ENCODE data around the gene WTAP.
"Not testable (repeated sequence)": the region's sequence is repeated elsewhere in the genome, so short reads cannot be mapped to it uniquely, and the experiment has no call there.

Gene WTAP

DNA sequence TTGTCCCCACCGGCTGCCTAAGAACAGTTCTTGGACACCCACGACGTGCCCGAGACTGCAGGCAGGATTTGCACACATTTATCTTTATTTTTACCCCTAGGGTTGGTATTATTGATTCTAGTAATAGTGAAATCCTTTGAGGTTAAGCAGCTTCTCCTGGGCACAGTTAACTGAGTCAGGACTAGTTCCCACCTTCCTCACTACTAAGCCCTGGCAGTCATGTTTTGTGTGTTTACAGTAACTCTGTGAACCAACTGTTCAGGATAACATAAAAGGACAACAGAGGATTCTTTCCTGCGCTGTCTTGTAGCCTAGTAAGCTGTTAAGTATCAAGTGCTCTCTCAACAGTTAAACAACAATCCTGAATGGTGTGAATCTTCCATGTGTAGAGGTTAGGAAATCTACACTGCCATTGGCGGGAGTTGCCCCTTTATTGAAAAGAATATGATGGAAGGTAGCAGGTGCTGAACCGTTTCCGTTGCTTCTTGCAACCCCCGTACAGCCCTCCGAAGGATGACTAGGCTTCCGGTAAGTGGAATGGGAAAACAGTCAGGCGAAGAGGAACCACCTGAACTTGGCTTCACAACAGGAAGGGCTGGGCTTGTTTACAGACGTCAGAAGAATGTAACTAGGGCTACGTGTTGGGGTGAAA, 33.3 kb upstream of the WTAP start:
- DNase-seq: no peak

DNA sequence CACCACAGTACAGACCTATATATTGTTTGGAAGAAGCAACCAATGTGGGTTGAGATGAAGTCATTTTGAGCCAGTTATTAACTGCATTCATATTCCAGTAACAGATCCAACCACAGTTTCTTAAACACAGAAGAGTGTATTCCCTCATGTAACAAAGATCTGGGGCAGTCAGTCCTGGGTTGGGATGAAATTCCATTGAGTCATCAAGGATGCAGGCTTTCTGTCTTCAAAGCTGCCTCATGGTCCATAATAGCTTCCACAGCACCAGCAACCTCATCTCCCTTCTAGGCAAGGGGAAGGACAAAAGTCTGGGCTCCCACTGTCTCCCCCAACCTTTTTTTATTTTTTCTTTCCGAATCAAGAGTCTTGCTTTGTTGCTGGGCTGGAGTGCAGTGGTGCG, 31.3 kb upstream of the WTAP start:
- no peak for DNase-seq

DNA sequence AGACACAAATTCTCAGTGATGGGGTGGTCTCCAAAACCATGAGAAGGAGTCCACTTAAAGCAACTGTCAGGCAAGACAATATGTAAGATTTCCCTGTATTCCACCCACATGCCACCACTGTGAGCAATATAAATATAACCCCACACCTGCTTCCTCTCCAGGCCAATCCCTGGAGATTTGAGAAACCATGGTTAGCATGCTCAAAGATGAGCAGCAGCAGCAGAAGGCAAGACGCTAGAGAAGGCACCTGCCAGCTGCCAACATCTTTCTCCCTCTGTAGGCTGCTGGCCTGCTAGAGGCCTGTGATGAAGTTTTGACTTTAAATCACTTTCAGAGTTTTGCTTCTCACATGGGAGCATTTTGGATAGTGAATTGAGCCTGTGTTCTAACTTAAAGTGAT, 26.3 kb upstream of the WTAP start:
- DNase-seq: no peak

DNA sequence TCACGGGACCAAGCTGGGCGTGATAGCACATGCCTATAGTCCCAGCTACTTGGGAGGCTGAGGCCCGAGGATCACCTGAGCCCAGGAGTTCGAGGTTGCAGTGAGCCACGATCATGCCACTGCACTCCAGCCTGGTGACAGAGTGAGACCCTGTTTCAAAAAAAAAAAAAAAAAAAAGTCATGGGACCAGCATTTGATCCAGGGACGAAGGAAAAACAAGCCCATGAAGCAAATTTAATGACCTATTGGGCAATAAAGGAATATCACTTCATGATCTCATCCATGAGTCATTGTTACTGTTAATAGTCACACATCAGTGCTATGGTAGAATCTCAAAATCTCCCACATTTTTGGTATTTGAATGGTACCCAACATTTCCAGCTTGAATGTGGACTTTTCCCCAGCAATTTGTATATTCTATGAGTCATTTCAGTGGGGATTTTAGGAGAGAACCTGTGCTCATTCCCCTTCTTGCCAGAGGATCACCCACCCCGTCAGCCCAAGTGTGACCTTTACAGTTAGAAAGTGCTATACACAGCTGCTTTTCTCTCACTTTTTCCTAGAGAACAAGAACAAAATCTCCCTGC, 25.8 kb upstream of the WTAP start:
- no peak for DNase-seq

DNA sequence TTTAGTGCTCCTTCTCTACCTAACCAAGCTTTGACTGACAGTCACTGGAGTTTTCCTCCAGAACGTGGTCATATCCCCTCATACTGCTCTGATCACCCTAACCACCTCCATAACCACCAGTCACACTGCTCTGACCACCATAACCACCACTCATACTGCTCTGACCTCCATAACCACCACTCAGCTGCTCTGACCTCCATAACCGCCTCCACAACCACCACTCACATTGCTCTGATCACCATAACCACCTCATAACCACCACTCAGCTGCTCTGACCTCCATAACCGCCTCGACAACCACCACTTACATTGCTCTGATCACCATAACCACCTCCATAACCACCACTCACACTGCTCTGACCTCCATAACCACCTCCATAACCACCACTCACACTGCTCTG, 16.7 kb upstream of the WTAP start:
- DNase-seq: not testable (repeated sequence)

DNA sequence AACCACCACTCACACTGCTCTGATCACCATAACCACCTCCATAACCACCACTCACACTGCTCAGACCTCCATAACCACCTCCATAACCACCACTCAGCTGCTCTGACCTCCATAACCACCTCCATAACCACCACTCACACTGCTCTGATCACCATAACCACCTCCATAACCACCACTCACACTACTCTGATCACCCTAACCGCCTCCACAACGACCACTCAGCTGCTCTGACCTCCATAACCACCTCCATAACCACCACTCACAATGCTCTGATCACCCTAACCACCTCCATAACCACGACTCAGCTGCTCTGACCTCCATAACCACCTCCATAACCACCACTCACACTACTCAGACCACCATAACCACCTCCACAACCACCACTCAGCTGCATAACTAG, 14.9 kb upstream of the WTAP start:
- not testable (repeated sequence) for DNase-seq

DNA sequence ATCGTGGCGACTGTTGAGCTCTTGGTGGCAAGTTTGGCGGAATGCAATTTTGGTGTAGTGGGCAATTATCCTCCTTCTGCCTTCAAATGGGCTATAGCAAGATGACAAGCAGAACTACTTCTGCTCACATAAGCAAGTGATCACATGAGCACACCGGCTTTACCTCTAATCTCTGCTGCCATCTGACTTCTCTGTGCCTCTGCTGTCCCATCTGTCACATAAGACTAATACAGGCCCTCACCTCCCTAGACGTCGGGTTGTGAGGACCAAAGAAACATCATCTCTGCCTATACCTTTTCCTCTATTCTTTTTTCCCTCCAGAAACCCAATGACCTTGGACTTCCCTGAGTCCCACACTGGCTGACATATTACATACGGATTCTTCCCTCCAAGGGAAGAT, 13.3 kb upstream of the WTAP start:
- no peak for DNase-seq

DNA sequence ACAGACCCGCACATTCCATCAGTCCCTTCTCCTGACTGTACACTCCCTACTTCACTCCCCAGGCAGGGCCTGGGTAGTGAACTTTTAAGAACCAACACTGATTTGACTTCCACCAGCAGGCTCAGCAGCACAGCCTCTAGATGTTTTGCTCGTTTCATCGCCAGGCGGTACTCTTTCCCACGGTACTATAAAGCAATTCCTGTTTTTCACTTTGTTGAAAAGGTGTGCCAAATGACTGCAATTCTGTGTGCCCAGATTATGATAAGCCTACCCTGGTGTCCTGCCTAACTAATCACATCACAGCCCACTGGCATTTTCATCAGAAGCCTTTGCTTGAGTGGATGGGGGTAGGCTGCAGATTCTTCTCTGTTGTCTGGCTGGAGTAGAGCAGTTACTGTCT, 12.9 kb upstream of the WTAP start:
- no peak for DNase-seq

DNA sequence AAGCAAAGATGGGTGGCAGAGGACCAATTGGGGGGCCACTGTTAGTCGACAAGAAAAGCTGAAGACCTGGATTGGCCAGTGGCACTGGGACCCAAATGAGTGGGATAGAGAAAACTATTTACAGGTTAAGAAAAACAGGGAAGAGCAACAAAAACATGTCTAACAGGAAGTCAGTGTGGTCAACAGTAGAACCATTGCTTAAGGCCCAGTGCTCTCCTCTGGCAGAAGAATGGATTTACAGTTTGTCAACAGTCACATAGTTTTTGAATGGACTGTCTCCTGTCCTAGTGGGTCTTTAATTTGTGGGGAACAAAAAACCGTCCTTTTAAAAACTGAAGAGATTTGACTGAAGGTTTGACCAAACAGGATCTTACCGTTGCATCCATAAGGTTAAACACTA, 12.1 kb upstream of the WTAP start:
- DNase-seq: no peak

DNA sequence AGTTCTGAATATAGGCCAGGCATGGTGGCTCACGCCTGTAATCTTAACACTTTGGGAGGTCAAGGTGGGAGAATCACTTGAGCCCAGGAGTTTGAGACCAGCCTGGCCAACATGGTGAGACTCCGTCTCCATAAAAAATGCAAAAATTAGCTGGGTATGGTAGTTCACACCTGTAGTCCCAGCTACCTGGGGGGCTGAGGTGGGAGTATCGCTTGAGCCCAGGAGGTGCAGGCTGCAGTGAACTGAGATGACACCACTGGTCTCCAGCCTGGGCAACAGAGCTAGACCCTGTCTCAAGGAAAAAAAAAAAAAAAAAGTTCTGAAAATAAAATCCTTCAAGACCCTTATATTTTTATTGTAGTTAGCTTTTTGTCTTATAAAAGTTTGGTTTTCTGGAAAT, 11.7 kb upstream of the WTAP start:
- no peak for DNase-seq

DNA sequence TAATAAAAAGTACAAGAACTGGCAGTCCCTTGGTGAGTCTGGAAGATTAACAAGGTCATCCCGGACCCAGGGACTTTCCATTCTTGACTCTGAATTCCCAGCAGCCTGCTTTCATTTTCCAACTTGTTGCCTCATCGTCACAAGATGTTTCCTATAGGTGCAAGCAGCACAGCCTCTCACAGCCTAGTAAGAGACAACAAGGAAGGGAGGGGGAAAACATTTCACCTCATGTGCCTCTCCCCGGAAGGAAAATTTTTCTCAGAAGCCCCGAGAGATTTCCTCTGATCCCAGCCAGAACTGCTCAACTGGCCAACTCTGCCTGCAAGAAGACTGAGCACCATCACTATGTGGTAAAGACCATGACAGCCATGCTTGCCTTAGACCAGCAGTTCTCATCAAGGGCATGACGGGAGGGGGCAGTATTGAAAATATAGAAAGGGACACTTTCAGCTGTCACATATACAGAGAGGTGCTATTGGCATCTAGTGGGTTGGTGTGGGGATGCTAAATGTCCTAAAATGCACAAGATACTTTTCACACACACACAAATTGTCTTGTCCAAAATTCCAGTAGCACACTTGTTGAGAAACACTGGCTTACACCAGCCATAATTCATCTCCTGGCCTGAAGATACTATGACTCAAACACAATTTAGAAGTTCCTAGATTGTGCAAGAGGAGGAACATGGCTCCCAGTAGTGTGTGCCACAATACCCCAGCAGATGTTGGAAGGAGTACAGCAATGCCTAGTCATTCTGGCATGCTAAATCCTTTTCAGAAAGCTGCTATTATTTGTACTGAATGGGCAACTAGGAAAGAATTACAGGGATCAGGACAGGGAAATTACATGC, 10.8 kb upstream of the WTAP start:
- DNase-seq: no peak

DNA sequence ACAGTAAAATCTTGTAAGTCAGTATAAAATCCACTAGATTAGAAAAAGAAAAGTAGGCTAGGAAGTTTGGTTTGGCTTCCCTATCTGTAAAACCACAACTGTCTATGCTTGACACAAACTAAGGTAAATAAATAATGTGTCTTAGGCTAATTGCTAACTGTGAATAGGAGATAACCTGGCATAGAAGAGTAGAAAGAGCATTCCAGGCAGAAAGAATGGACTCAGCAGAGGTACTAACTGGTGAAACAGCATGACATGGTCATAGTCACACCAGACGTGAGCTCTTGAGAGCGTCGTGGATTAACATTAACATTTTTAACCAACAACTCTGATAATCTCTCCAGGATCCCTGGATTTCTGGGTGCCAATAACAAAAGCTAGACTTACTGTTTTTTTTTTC, 8.7 kb upstream of the WTAP start:
- DNase-seq: no peak

DNA sequence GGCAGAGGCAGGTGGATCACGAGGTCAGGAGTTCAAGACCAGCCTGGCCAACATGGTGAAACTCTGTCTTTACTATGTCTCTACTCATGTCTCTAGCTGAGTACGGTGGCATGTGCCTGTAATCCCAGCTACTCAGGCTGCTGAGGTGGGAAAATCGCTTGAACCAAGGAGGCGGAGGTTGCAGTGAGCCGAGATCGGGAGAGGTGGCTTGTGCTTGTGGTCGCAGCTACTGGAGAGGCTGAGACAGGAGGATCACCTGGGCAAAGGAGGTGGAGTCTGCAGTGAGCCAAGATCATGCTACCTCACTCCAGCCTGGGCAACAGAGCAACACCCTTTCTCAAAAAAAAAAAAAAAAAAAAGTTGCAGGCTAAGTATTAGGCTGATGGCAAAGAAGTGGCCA, 8.0 kb upstream of the WTAP start:
- DNase-seq: no peak

DNA sequence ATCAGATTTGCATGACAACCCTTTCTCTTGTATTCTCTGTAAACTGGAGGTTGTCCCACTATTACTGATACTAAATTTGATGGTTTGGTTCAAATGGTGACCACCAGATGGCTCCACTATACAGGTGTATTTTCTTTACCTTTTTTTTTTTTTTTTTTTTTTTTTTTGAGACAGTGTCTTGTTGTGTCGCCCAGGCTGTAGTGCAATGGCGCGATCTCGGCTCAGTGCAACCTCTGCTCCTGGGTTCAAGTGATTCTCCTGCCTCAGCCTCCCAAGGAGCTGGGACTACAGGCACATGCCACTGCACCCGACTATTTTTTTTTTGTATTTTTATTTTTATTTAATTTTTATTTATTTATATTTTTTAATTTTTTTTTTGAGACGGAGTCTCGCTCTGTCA, 6.6 kb upstream of the WTAP start:
- no peak for DNase-seq

DNA sequence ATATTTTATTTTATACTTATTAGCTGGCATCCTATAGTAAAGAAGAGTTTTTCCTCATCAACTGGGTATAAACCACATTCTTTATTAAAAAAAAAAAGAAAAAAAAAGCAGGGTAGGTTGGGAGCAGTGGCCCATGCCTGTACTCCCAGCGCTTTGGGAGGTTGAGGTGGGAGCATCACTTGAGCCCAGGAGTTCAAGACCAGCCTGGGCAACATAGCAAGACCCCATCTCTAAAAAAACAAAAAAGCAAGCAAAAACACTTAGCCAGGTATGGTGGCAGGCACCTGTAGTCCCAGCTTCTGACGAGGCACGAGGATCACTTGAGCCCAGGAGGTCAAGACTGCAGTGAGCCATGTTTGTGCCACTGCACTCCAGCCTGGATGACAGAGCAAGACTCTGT, 5.3 kb upstream of the WTAP start:
- DNase-seq: not testable (repeated sequence)

DNA sequence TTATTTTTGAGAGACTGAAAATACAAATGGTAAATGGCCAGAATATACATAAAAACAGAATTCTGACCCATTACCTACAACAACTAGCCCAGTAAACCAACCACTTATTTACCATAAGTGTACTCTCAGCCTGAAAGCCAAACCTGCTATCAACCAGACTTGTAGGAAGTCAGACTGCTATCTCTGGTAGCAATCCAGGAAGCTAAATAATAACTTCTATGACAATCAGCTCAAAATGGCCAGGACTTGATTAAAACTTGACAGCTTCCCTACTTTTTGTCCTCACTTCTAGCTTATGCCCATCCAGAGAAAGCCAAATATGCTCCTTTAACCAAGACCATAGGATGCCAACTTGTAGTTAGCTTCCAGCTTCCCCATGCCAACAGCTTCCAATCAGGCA, 4.7 kb upstream of the WTAP start:
- no peak for DNase-seq

DNA sequence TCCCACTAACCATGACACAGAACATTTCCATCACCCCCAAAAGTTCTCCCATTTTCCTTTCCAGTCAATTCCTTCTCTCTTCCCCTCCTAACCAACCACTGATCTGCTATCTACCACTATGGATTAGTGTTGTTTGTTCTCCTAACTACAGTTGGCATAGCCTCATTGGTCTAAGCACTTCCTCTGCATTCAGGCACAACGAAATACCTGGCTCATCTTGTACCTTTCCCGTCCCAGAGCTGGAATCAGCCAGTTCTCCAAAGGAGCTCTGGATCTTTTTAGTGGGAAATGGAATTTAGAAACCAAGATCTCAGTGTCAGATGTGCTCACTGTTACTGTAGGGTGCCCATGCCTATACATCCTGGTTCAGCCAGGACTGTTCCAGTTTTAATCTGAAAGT, 4.0 kb upstream of the WTAP start:
- DNase-seq: no peak

DNA sequence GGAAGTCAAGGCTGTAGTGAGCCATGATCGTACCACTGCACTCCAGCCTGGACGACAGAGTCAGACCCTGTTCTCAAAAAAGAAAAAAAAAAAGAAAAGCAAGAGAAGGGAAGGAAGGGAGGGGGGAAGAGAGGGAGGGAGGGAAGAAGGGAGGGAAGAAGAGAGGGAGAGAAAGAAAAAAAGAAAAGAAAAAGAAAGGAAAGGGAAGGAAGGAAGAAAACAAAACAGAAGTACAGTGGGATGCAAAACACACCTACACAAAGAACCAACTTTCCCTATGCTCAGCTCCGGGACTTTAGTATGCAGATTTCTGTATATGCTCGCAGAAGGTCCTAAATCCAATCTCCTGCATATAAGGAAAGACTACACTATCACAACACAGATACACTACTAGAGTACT, 2.5 kb upstream of the WTAP start:
- DNase-seq: no peak

DNA sequence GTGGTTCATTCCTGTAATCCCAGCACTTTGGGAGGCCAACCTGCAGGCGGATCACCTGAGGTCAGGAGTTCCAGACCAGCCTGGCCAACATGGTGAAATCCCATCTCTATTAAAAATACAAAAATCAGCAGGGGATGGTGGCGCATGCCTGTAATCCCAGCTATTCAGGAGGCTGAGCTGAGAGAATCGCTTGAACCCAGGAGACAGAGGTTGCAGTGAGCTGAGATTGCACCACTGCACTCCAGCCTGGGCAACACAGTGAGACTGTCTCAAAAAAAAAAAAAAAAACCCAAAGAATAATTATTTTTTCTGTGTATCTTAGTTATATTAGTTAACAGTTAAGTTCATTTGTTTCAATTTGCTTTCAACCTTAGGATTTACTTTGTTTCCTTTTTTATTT, 2.1 kb upstream of the WTAP start:
- DNase-seq: not testable (repeated sequence)

DNA sequence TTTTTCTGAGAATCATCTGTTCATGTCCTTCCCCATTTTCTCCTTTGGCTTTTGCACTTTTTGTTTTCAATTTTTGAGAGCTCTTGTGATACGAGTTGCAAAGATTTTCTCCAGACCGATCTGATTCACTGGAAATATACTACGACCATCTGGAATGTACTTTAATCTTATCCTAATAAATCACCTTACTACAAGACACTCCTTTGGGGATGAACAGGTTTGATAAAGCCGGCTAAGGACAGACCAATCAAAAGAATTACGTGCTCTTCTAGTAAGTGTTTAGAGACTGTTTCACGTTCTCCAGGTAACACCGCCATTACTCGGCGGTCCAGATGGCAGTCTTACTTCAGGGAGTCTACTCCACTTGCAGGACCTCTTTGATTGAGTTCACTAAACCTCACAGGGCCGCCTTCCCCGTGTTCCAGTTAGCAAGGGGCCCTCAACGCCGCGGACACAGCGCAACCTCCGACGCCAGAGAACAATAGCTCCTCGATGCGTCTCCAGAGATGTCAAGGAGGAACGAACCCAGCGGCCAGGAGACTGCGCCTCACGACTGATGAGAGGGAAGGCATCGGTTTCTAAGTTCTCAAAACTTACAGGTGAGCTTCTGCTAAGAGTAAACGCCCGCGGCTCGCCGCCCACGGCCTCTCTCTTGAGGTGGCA, 920 bp upstream of the WTAP start:
- no peak for DNase-seq

DNA sequence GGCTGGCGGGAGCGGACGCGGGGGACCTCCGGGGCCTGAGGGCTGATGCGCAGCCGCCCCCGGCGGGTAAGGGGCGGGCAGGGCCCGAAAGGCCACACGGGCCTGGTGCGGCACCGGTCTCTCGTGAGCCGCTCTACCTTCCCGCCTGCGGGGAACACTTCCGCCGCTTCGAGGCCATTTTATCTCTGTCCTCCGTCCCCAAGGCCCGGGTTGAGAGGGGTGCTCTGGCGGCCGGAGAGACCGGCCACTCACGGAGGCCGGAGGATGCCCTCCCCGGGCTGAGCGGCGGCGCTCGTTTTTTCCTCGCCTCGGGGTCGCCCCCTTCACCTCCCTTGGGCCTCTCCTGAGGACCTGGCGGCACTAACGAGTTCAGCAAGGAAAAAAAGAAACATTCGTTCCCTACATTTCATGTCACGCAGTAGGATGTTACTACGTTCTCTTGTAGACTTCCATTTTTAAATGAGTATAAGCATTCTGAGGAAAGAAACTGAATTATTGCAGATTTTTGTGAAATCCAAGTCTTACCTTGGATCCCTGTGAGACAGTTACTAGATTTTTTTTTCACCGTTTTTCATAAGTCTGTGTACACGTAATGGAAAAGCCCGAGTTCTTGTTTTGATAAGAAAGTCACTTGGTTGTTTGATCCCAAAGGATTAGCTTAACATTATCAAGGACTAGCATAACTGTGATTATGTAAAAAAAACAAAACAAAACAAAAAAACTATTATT, 575 bp downstream of the WTAP start:
- DNase-seq: peak; percentile 87

DNA sequence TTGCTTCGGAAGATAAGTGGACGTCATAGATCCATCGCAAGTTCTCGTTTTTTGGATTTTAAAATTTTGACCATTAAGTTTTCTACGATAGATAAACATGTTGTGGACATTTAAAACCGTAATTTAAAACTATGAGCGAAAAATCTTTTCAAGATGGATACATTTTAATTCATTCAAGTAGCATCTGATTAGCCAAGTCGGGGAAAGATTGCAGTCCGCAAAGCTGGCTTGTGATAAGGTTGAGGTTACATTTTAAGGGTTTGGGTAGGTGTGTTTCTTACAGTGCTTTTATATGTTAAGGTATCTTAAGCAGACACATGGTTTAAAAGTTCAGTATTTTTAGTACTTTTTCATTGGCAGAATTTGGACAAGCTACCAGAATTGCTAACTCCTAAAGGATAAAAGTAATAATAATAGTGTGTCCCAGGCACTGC, 1.2 kb downstream of the WTAP start:
- no peak for DNase-seq

Measured in retina (tissue), 1 donor.